ENCODE results near the gene C1orf122. TPM values are rescaled to one million over a fixed set of nuclear protein-coding genes. Genes with fewer than 3 reads are reported as not detected.

The C1orf122 gene
- total and polyA plus RNA-seq, 2 of the 8 experiments (the other 6 are each of a cell fraction or from before 2014, with no cell fraction given): 32.1 to 36.9 TPM

GRCh38 chr1:37764414-37764825 is 43.2 kb upstream of the C1orf122 start (continued):
- TF ChIP-seq GABPA (IDR thresholded peaks at IDR 0.05; ENCODE audit: borderline replicate concordance, insufficient read depth, low read length): peak; percentile 73; the same call in 1 of the 2 replicates
- no peak for TF ChIP-seq CHD1 (IDR thresholded peaks at IDR 0.05; ENCODE audit: low read depth, low read length)
- no peak for TF ChIP-seq CTBP2 (IDR thresholded peaks at IDR 0.05; ENCODE audit: borderline replicate concordance, insufficient read depth, insufficient read length, low read length)
- TF ChIP-seq NRF1 (IDR thresholded peaks at IDR 0.05; ENCODE audit: low read depth, low read length): no peak
- TF ChIP-seq TAF7 (optimal IDR thresholded peaks at IDR 0.05; ENCODE audit: borderline replicate concordance, low read depth, low read length): peak; percentile 90
- no peak for TF ChIP-seq PHF8 (conservative IDR thresholded peaks at IDR 0.05; ENCODE audit: low read depth, low read length)
- TF ChIP-seq GTF2F1 (IDR thresholded peaks at IDR 0.05; ENCODE audit: borderline replicate concordance, low read depth, low read length): no peak
- peak; percentile 25; the same call in 1 of the 2 replicates for TF ChIP-seq SP1 (IDR thresholded peaks at IDR 0.05; ENCODE audit: low read depth, low read length)
- no peak for TF ChIP-seq CBX8 (IDR thresholded peaks at IDR 0.05; ENCODE audit: borderline replicate concordance, low read depth, low read length)
- TF ChIP-seq RAD21 (IDR thresholded peaks at IDR 0.05 in 1 of 2, conservative IDR thresholded peaks at IDR 0.05 in 1 of 2; ENCODE audit: low read depth in 2 of 2, low read length in 2 of 2): 0 out of 4 replicates have a peak, but pooled peaks of 1 of the 2 experiments have one; percentile 9
- TF ChIP-seq CREB1 (IDR thresholded peaks at IDR 0.05): peak; percentile 76
- no peak for TF ChIP-seq SIX5 (IDR thresholded peaks at IDR 0.05; ENCODE audit: low read depth, low read length)
- peak; percentile 7; the same call in 1 of the 2 replicates for TF ChIP-seq EGR1 (IDR thresholded peaks at IDR 0.05; ENCODE audit: borderline replicate concordance, low read depth, low read length)
- TF ChIP-seq BRCA1 (IDR thresholded peaks at IDR 0.05; ENCODE audit: low read depth, low read length): no peak
- no peak for TF ChIP-seq SP2 (IDR thresholded peaks at IDR 0.05; ENCODE audit: low read length)
- TF ChIP-seq RFX5 (IDR thresholded peaks at IDR 0.05; ENCODE audit: borderline replicate concordance, low read depth, low read length): no peak
- TF ChIP-seq SUZ12 (IDR thresholded peaks at IDR 0.05; ENCODE audit: low read length): no peak; the same call in 1 of the 2 replicates
- TF ChIP-seq ATF3 (IDR thresholded peaks at IDR 0.05; ENCODE audit: insufficient read depth, low read depth, low read length): no peak
- TF ChIP-seq JUND (IDR thresholded peaks at IDR 0.05; ENCODE audit: low read length): no peak
- TF ChIP-seq, protein P1, sequence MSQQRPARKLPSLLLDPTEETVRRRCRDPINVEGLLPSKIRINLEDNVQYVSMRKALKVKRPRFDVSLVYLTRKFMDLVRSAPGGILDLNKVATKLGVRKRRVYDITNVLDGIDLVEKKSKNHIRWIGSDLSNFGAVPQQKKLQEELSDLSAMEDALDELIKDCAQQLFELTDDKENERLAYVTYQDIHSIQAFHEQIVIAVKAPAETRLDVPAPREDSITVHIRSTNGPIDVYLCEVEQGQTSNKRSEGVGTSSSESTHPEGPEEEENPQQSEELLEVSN (IDR thresholded peaks at IDR 0.05): no peak
- TF ChIP-seq JUN (IDR thresholded peaks at IDR 0.05; ENCODE audit: low read depth, low read length): no peak
- TF ChIP-seq POLR2A (IDR thresholded peaks at IDR 0.05; ENCODE audit: control extremely low read depth in 1 of 2, low read depth in 2 of 2, low read length in 2 of 2): no peak
- no peak for TF ChIP-seq RBBP5 (IDR thresholded peaks at IDR 0.05; ENCODE audit: borderline replicate concordance, low read depth, low read length)
- no peak for TF ChIP-seq HDAC6 (IDR thresholded peaks at IDR 0.05; ENCODE audit: low read depth, low read length)
- TF ChIP-seq BACH1 (IDR thresholded peaks at IDR 0.05; ENCODE audit: low read length): no peak
- no peak for TF ChIP-seq TBP (IDR thresholded peaks at IDR 0.05; ENCODE audit: low read depth, low read length)
